Hypothalamus (tissue), 51 donors: ENCODE data around the gene ZFAND2B.
"Not testable (repeated sequence)": the region's sequence is repeated elsewhere in the genome, so short reads cannot be mapped to it uniquely, and the experiment has no call there.

Source experiments
- DNase-seq, 51 donors: peaks; one replicate each; lab custom pipeline; 2025; lab: John Stamatoyannopoulos, UW

The ZFAND2B gene

DNA sequence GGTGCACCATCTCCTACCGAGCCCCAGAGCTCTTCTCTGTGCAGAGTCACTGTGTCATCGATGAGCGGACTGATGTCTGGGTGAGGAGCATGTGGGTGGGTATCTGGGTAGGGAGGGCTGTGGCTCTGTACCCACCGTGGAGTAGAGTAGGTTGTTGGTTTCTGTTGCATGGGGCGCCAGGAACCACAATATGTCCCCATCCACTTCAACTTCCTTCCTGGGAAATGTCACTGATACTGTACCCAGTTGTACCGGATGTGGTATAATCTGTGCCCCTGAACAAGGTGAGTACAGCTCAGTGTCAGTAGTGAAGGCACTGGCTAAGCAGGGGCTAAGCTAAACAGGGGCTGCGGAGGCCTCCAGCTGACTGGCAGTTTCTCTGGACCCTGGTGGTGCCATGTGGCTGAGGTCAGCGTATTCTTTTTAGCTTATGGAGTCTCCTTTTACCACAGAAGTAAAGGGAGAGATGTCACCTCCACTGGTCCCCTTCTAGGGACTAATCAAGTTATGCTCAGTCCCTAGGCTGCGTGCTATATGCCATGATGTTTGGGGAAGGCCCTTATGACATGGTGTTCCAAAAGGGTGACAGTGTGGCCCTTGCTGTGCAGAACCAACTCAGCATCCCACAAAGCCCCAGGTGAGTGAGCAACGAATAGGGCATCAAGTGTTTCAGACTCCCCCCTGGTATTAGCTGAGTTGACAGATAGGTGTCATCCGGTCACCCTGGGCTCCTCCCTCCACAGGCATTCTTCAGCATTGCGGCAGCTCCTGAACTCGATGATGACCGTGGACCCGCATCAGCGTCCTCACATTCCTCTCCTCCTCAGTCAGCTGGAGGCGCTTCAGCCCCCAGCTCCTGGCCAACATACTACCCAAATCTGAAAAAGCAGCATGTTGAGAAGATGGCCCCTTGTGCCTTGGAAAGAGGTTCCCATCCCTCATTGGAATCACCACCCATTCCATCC, 41.4 kb downstream of the ZFAND2B start:
- DNase-seq = no peak

DNA sequence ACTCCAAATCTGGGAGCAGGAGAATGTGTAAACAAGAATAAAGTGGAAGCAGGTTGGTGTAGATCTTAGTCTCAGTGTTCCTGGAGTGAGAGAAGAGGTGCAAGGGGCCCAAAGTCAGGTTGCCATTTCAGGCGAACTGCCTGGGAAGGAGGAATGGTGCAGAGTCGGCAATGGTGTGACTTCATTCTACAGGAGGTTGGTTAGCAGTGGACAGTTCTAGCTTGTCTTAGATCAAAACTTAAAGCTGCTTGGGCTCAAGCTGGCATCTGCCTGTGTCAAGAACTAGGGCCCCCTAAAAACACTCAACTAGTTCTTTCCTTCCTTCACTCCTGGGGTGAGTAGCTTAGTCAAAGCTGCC, 42.2 kb downstream of the ZFAND2B start:
- DNase-seq = no peak

DNA sequence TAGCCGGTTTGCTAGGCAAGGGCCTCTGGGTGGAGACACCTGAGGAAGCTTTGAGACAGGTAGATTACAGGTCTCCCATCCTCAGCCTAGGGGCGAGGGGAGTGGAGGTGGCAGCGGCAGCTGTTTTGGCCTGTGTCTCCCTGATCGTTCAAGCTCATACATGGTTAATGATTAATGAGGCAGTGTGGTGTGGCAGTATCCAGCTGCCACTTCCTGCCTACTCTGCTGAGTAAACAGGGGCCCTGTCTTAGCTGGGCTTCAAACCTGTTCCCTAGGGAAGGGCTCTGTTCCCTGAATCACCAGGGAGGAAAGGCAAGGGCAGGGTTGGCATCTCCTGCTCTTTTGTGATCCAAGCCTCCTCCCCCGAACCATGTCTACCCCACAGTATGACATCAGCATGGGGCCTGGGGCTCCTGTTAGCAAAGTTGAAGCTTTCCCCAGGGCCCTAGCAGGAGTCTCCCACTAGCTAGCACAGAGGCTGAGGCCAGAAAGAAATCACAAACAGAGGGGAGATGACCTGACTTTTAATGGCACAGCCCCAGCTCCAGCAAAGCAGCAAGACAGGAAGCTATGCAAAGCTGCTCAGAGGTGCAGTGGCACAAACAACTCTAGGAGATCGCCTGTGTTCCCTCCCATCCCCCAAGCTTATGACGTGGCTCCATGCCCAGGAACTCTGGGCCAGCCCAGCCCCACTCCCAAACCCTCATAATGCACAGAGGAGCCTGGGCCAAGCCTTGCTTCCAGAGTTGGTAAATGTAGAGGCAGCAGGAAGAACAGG, 42.8 kb downstream of the ZFAND2B start:
- peak in 39 of 51 donors; percentile 8 to 87 (median 54) for DNase-seq

DNA sequence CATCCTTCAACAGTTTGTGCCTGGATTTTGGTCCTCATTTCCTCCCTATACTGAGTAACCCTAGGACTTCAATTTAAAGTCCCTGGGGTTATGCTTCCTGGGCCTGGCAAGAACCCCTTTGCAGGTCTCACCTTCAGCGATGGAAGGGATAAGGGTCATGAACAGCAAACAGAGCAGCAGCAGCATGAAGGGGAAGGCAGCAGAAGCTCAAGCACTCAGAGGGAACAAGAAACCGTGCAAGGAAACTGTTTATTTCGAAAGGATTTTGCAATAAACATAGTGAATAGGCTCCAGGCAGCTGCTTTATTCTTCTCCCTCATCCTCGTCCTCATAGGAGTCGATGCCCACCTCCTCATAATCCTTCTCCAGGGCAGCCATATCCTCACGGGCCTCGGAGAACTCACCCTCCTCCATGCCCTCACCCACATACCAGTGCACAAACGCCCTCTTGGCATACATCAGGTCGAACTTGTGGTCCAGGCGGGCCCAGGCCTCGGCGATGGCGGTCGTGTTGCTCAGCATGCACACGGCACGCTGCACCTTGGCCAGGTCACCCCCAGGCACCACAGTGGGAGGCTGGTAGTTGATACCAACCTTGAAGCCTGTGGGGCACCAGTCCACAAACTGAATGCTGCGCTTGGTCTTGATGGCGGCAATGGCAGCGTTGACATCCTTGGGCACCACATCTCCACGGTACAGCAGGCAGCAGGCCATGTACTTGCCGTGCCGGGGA, 43.6 kb downstream of the ZFAND2B start:
- no peak for DNase-seq

DNA sequence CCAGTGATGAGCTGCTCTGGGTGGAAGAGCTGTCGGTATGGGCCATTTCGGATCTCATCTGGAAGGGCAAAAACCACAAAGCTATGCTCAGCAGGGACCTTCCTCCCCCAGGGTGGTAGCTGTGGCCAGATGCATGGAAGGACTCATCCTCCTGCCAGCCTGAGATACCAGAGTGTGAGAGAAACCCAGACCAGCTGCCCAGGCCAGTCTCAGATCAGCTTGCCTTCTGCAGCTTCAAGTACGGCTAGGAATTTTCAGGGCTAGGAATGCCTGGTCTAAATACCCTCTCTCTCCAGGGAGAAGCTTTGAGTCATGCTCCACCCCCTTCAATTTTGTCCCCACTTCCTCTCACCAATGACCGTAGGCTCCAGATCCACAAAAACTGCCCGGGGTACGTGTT, 45.1 kb downstream of the ZFAND2B start:
- DNase-seq = no peak

DNA sequence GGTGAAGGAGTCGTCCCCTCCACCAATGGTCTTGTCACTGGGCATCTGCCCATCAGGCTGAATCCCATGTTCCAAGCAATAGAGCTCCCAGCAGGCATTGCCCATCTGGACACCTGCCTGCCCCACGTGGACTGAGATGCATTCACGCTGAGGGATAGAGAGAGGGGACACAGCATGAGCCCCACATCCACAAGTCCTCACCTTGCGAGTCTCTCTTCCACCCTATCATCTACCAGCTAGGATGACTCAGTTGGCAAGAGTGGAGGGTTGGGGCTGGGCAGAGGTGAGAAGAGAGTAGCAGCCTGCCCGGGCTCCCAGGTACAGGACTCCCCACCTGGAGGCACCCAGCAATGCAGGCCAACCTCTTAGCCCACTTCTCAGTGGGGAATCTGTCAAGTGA, 45.5 kb downstream of the ZFAND2B start:
- no peak for DNase-seq

DNA sequence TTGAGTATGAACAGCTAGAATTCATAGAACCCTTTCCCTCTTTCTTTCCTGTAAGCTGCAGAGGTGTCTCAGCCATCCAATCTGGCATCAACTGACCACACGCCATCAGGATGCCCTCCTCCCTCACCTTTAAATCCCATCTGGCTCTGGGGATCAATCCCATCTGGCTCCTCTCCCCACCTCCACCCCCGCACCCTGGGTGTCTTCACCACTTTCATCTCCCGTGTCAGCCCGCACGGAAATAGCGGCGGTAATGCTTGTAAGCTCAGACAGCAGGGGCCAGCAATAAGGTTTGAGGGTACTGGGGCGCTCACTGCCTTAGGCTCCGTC, 46.0 kb downstream of the ZFAND2B start:
- DNase-seq = peak in 1 of 51 donors; percentile 12

DNA sequence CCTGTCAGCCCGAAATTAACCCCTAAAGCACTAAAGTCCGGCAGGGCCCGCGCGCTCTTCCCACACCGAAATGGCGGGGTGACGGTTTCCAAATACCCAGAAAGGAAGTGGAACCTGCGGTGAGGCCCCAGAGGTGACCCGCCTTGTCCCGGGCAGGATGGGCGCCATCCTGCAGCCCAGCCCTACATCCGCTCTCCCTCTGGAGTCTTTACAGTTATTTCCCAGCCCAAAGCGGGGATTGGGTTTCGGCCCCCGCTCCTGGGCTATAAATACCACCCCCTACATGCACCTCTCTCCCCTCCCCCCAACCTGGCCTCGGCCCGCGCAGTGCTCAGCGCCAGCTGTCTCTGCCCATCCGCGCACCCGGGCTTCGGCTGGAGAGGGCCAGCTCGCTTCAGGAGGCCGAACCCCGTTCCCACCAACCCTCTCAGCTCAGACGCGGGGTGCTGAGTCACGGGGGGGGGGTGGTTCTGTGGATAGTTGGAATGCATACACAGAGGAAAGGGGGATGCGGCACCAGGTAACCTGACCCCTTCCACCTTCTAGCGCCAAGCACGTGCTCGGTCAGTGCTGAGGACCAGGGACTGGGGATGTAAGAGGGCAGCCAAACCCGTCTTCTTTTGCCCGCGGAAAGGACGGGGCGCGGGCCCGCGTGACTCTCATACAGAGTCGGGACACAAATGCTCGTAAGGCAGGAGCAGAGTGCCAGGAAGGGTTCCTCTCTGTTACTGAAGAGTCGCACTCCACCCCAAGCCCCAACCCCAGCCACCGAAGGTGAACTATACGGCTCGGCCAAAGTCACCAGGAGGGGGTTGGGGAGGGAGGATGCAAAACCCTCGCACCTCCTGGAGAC, 46.5 kb downstream of the ZFAND2B start, which contains the start of gene TUBA4B:
Gene TUBA4B, plus strand, starts transcription at position 344 of the 853 bp plus-strand sequence. Its CDS starts 165 bp downstream, at position 509.
- DNase-seq = peak in 18 of 51 donors; percentile 14 to 52 (median 38)

DNA sequence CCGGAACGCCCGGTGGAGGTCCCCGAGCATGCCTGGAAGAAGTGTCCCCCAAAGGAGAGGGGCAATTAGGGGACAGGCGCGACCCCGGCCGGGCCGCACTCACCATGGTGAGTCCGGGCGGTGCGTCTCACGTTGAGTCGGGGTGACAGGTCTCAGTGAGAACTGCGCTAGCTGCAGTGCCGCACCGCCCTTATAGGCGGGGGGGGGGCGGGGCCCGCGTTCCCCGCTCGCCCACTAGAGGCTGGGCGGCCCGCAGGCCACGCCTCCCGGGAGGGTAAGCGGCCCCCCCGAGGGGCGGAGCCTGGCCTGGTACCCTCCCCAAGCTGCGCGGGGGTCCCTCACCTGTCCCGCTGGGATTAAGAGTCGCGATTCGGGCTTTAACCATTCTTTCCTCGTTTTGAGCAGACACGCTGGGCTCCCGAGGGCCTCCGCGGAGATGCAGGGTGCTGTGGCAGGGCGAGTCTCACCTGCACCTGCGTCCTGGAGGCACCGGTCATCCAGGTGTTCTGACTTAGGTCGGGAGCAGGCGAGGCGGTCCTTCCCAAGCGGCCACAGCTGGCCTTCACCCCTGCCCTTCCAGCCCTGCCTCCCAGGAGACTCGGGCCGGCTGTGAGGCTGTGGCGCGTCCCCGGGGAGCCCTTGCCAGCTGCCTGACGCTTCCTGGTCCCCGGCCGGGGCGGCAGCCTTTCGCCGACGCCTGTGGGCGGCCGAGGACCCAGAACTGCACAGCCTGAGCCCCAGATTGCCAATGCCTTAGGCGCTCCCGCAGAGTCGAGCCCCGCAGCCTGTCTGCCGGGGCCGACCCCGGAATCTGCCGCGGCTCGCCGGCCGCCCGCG, 47.4 kb downstream of the ZFAND2B start, which contains the start of gene TUBA4A:
Gene TUBA4A, minus strand, starts transcription at position 166 of the 837 bp plus-strand sequence. Its CDS starts 60 bp downstream, at position 106.
- DNase-seq = peak in 48 of 51 donors; percentile 21 to 88 (median 72)

DNA sequence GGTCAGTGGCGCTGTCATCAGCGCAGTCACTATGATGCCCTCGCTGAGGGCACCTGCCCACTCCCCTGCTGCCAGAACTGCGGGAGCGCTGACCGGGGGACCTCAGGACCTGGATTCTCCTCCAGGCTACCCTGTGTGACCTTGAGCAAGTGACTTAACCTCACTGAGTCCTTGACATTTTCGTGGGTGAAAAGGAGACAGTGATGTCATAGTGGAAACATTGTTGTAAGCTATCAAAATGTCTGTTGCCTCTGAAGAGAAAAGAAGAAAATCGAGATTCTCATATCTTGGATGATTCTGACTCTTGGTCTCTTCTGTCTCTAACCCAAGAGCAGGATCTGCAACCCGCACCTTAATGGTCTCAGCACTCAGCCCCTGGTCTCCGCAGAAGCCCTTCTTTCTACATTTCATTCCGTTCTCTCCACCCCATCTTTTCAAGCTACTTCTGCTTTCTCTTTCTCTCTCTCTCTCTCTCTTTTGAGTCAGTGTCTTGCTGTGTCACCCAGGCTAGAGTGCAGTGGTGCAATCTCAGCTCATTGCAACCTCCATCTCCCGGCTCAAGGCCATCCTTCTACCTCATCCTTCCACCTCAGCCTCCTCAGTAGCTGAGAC, 48.1 kb downstream of the ZFAND2B start:
- peak in 1 of 51 donors; percentile 44 for DNase-seq

DNA sequence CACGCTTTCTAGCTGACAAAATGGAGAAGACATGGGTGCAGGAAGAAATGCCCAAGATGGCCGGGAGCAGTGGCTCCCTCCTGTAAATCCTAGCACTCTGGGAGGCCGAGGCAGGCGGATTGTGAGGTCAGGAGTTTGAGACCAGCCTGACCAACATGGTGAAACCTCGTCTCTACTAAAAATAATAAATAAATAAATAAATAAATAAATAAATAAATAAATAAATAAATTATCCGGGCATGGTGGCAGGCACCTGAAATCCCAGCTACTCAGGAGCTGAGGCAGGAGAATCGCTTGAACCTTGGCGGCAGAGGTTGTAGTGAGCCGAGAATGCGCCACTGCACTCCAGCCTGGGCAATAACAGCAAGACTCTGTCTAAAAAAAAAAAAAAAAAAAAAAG, 52.4 kb downstream of the ZFAND2B start:
- not testable (repeated sequence) for DNase-seq
